NCI-H2171 (cell line): Measurements from ENCODE around the gene DSC1.

ENCODE experiments used
- DNase-seq: peaks from one replicate; lab custom pipeline; 2025; lab: John Stamatoyannopoulos, UW

Gene DSC1

GRCh38 chr18:31104444-31104843 is 58.2 kb downstream of the DSC1 start:
- no peak for DNase-seq

- DNase-seq = no peak
Observed at GRCh38 chr18:31103423-31103822, 59.2 kb downstream of the DSC1 start.

GRCh38 chr18:31102941-31103340 is 59.7 kb downstream of the DSC1 start:
- no peak for DNase-seq

GRCh38 chr18:31102025-31102684 is 60.5 kb downstream of the DSC1 start, which contains the start of gene DSC2:
Gene DSC2, minus strand, starts transcription at chr18:31102421. Its CDS starts 450 bp downstream, at chr18:31101971.
- no peak for DNase-seq

GRCh38 chr18:31101183-31102024 is 61.3 kb downstream of the DSC1 start:
- no peak for DNase-seq

- DNase-seq = no peak
Observed at GRCh38 chr18:31100436-31101182, 62.0 kb downstream of the DSC1 start.

- DNase-seq = no peak
Observed at GRCh38 chr18:31099450-31100230, 63.0 kb downstream of the DSC1 start.

GRCh38 chr18:31098878-31099277 is 63.8 kb downstream of the DSC1 start:
- DNase-seq = no peak

GRCh38 chr18:31097666-31098065 is 65.0 kb downstream of the DSC1 start:
- DNase-seq = no peak

GRCh38 chr18:31093880-31094279 is 68.8 kb downstream of the DSC1 start:
- DNase-seq = no peak

- DNase-seq = no peak
Observed at GRCh38 chr18:31093294-31093693, 69.4 kb downstream of the DSC1 start.

GRCh38 chr18:31091350-31091749 is 71.3 kb downstream of the DSC1 start:
- no peak for DNase-seq

- DNase-seq = no peak
Observed at GRCh38 chr18:31088532-31088931, 74.1 kb downstream of the DSC1 start.

- no peak for DNase-seq
Observed at GRCh38 chr18:31079973-31080372, 82.7 kb downstream of the DSC1 start.
